GM23248 (cell line): ENCODE measurements around the gene CPXCR1. TPM values are rescaled to one million over a fixed set of nuclear protein-coding genes. Genes with fewer than 3 reads are reported as not detected.
"Not testable (repeated sequence)": the region's sequence is repeated elsewhere in the genome, so short reads cannot be mapped to it uniquely, and the experiment has no call there.

Source experiments
- DNase-seq: peaks from one replicate; pipeline ENCODE4 v3.0.0-alpha.2; 2015
- H2AFZ ChIP-seq: fragments of 200-600 bp; sonication (generic); 2 replicates; pipeline ENCODE4 v1.6.1; 2016; ENCODE audit warnings: antibody characterized with exemption
- H3F3A ChIP-seq: fragments of 200-600 bp; sonication (generic); 2 replicates; pipeline ENCODE4 v1.6.1; 2016; ENCODE audit warnings: mild to moderate bottlenecking, antibody characterized with exemption, mixed run types; ENCODE audit not compliant: insufficient read depth
- H3K27ac ChIP-seq: fragments of 200-600 bp; sonication (generic); 2 replicates; pipeline ENCODE4 v1.5.1; 2016; ENCODE audit warnings: mild to moderate bottlenecking
- H3K27me3 ChIP-seq: fragments of 200-600 bp; sonication (generic); replicated peaks from 2 replicates; pipeline ENCODE4 v1.6.1; 2016; ENCODE audit warnings: mild to moderate bottlenecking; ENCODE audit not compliant: insufficient read depth
- H3K36me3 ChIP-seq: fragments of 200-600 bp; sonication (generic); 2 replicates; pipeline ENCODE4 v1.6.1; 2016; ENCODE audit warnings: low read depth, mild to moderate bottlenecking
- H3K4me1 ChIP-seq: fragments of 200-600 bp; sonication (generic); 2 replicates; pipeline ENCODE4 v1.6.1; 2016; ENCODE audit warnings: mild to moderate bottlenecking; ENCODE audit not compliant: insufficient read depth
- H3K4me2 ChIP-seq: fragments of 200-600 bp; sonication (generic); one replicate; pipeline ENCODE4 v1.6.1; 2016; ENCODE audit warnings: mild to moderate bottlenecking; ENCODE audit not compliant: unreplicated experiment
- H3K4me3 ChIP-seq: fragments of 200-600 bp; sonication (generic); 2 replicates; pipeline ENCODE4 v1.5.1; 2016; ENCODE audit warnings: mild to moderate bottlenecking
- H3K79me2 ChIP-seq: fragments of 200-600 bp; sonication (generic); 2 replicates; pipeline ENCODE4 v1.6.1; 2016; ENCODE audit warnings: mild to moderate bottlenecking; ENCODE audit not compliant: insufficient read depth
- H3K9ac ChIP-seq: fragments of 200-600 bp; sonication (generic); 2 replicates; pipeline ENCODE4 v1.6.1; 2016; ENCODE audit warnings: mild to moderate bottlenecking
- H3K9me2 ChIP-seq: fragments of 200-600 bp; sonication (generic); 2 replicates; pipeline ENCODE4 v1.6.1; 2016; ENCODE audit warnings: mixed run types, mild to moderate bottlenecking, moderate library complexity; ENCODE audit not compliant: insufficient read depth
- H3K9me3 ChIP-seq: fragments of 200-600 bp; sonication (generic); one replicate; pipeline ENCODE4 v1.6.1; 2017; ENCODE audit warnings: low read depth
- H4K20me1 ChIP-seq: fragments of 200-600 bp; sonication (generic); 2 replicates; pipeline ENCODE4 v1.6.0; 2016; ENCODE audit not compliant: insufficient read depth
- EZH2 ChIP-seq: fragments of 200-600 bp; sonication (generic); IDR thresholded peaks from 2 replicates; pipeline ENCODE4 v1.6.1; 2018; ENCODE audit warnings: antibody characterized with exemption, mild to moderate bottlenecking; ENCODE audit not compliant: insufficient read depth, poor library complexity, severe bottlenecking
- EZH2phosphoT487 ChIP-seq: fragments of 200-600 bp; sonication (generic); IDR thresholded peaks from 2 replicates; pipeline ENCODE4 v1.6.1; 2018; ENCODE audit warnings: antibody characterized with exemption, moderate library complexity, mild to moderate bottlenecking, low read depth; ENCODE audit not compliant: insufficient read depth
- WGBS, 2 experiments: methylation state at CpG; one replicate each; pipeline ENCODE4 v1.1.6; 2015 to 2017; ENCODE audit warnings: low lambda C conversion rate in 2 of 2, low coverage in 1 of 2; ENCODE audit errors: missing lambda C conversion rate in 2 of 2; 5-methylcytosine and 5-hydroxymethylcytosine counted together
- in situ Hi-C: fragments of 300-500 bp; cut with MboI; formaldehyde crosslinking; loops from 2 replicates; pipeline ENCODE4 v1.15.0; 2020
- polyA plus RNA-seq: library from polyadenylated mRNA; unstranded; fragments of >200 nt; fragmentation: Nextera tagmentation; extraction: Ambion mirVana; gene quantifications from 2 replicates; pipeline ENCODE4 v1.2.1, GENCODE V29; 2016
- total RNA-seq: library from RNA; depleted of rRNA; stranded (reverse); fragments of >200 nt; shearing (Covaris generic); gene quantifications from 2 replicates; pipeline ENCODE4 v1.2.3, GENCODE V29; 2014; rRNA removed

CPXCR1 gene
- not detected in 2 replicates for total RNA-seq
- polyA plus RNA-seq: not detected in 2 replicates

GRCh38 chrX:88746925-88747324 lies at the start of gene CPXCR1:
TSS of gene CPXCR1 (plus strand) at chrX:88747225. CDS start at chrX:88753415, 6,190 bp downstream.
- Histone ChIP-seq H3K9me2 (no peaks in the 10 kb centered on the region), H3K4me1 (no peaks in the 10 kb centered on the region), H3K36me3 (no peaks in the 10 kb centered on the region), H4K20me1 (no peaks in the 10 kb centered on the region), H3K4me2 (no peak within 1 kb of the TSS), H3K27ac (no peak within 1 kb of the TSS), H3K79me2 (no peaks in the 10 kb centered on the region), H3K4me3 (no peak within 1 kb of the TSS), H3F3A (no peaks in the 10 kb centered on the region), H3K9me3 (no peaks in the 10 kb centered on the region), H3K27me3 (no peaks in the 10 kb centered on the region), H3K9ac (no peak within 1 kb of the TSS), H2AFZ (no peak within 1 kb of the TSS)
- no peak for TF ChIP-seq EZH2phosphoT487
- no peak for TF ChIP-seq EZH2
- no peak for DNase-seq
- in situ Hi-C loops: no loop called here
- WGBS, 2 experiments: 16% methylated on average over 3 of the region's 3 CpGs

GRCh38 chrX:88735835-88736234 lies 11.2 kb upstream of the CPXCR1 start:
- Histone ChIP-seq H3K4me2 (no peak overlapping the region), H3K27me3 (no peaks in the 10 kb centered on the region), H3K27ac (no peak overlapping the region), H4K20me1 (no peaks in the 10 kb centered on the region), H3K9ac (no peak overlapping the region), H3K4me1 (no peaks in the 10 kb centered on the region), H3K9me3 (no peaks in the 10 kb centered on the region), H3K4me3 (no peak overlapping the region), H3K9me2 (no peaks in the 10 kb centered on the region), H3K36me3 (no peaks in the 10 kb centered on the region), H3K79me2 (no peaks in the 10 kb centered on the region), H2AFZ (no peak overlapping the region), H3F3A (no peaks in the 10 kb centered on the region)
- in situ Hi-C loops: no loop called here
- DNase-seq: no peak
- TF ChIP-seq EZH2phosphoT487 (no peak), EZH2 (no peak)
- WGBS, 2 experiments: 16 to 19% methylated on average over 4 of the region's 4 CpGs

GRCh38 chrX:88746215-88746614 lies 810 bp upstream of the CPXCR1 start:
- H3K4me3 ChIP-seq, H3K4me2 ChIP-seq, H3K9me3 ChIP-seq, H3K4me1 ChIP-seq, H4K20me1 ChIP-seq, H3K9me2 ChIP-seq, in situ Hi-C loops, DNase-seq, H3K9ac ChIP-seq, H3K27ac ChIP-seq, H3K79me2 ChIP-seq, H3K27me3 ChIP-seq, H2AFZ ChIP-seq, H3K36me3 ChIP-seq, H3F3A ChIP-seq: not testable (repeated sequence)
- WGBS, 2 experiments: 50% methylated on average over 8 of the region's 11 CpGs; no CpG with 5 or more reads in 1 of the 2 experiments

GRCh38 chrX:88752339-88752738 lies 5.3 kb downstream of the CPXCR1 start:
- H4K20me1 ChIP-seq, H3K9ac ChIP-seq, H3K4me2 ChIP-seq, H3K36me3 ChIP-seq, in situ Hi-C loops, H3K9me3 ChIP-seq, H2AFZ ChIP-seq, H3K4me3 ChIP-seq, H3K27ac ChIP-seq, H3F3A ChIP-seq, H3K9me2 ChIP-seq, H3K4me1 ChIP-seq, H3K79me2 ChIP-seq, DNase-seq, H3K27me3 ChIP-seq: not testable (repeated sequence)
- 53 to 56% methylated on average over 5 of the region's 5 CpGs for WGBS, 2 experiments

- H3K4me1 ChIP-seq: no peaks in the 10 kb centered on the region
- DNase-seq: no peak
- H4K20me1 ChIP-seq: no peaks in the 10 kb centered on the region
- no peaks in the 10 kb centered on the region for H3F3A ChIP-seq
- H3K9ac ChIP-seq: no peak overlapping the region
- no peak overlapping the region for H3K27ac ChIP-seq
- 5 to 22% methylated on average over 2 to 3 of the region's 4 CpGs for WGBS, 2 experiments
- no peaks in the 10 kb centered on the region for H3K9me2 ChIP-seq
- H3K27me3 ChIP-seq: no peaks in the 10 kb centered on the region
- H2AFZ ChIP-seq: no peak overlapping the region
- no peak overlapping the region for H3K4me3 ChIP-seq
- H3K4me2 ChIP-seq: no peak overlapping the region
- in situ Hi-C loops: no loop called here
- H3K79me2 ChIP-seq: no peaks in the 10 kb centered on the region
- TF ChIP-seq EZH2phosphoT487 (no peak), EZH2 (no peak)
- no peaks in the 10 kb centered on the region for H3K9me3 ChIP-seq
- no peaks in the 10 kb centered on the region for H3K36me3 ChIP-seq
These were observed 42.8 kb downstream of the CPXCR1 start for GRCh38 chrX:88789825-88790224.
